BE2C (cell line): ENCODE data around the gene TRERF1.

Experiments used
- DNase-seq: peaks from one replicate; pipeline ENCODE4 v3.0.0-alpha.2; 2020
- H3K27me3 ChIP-seq: fragments of 250-450 bp; sonication (Bioruptor Pico); 2 replicates; pipeline ENCODE4 v1.5.1; 2020; ENCODE audit warnings: mild to moderate bottlenecking
- H3K36me3 ChIP-seq: fragments of 250-450 bp; sonication (Bioruptor Pico); 2 replicates; pipeline ENCODE4 v1.5.1; 2020; ENCODE audit warnings: mild to moderate bottlenecking
- H3K4me1 ChIP-seq: fragments of 250-450 bp; sonication (Bioruptor Pico); 2 replicates; pipeline ENCODE4 v1.5.1; 2020
- H3K4me3 ChIP-seq: 2 replicates; pipeline ENCODE4 v1.5.1; 2011; ENCODE audit warnings: low read depth, low read length
- H3K9me3 ChIP-seq: fragments of 250-450 bp; sonication (Bioruptor Pico); 2 replicates; pipeline ENCODE4 v1.5.1; 2020
- CTCF ChIP-seq: IDR thresholded peaks from 2 replicates; pipeline ENCODE4 v1.5.1; 2012; ENCODE audit warnings: mild to moderate bottlenecking, low read depth, low read length

The TRERF1 gene

GRCh38 chr6:42440027-42440426 is 11.7 kb downstream of the TRERF1 start:
- no peak for DNase-seq
- no peaks in the 10 kb centered on the region; the same call in 1 of the 2 replicates for H3K36me3 ChIP-seq
- H3K9me3 ChIP-seq, result no peaks in the 10 kb centered on the region
- H3K27me3 ChIP-seq, result no peaks in the 10 kb centered on the region
- no peak overlapping the region for H3K4me3 ChIP-seq
- H3K4me1 ChIP-seq, result peaks cover 13% of the 10 kb centered on the region
- TF ChIP-seq CTCF, result no peak

DNA sequence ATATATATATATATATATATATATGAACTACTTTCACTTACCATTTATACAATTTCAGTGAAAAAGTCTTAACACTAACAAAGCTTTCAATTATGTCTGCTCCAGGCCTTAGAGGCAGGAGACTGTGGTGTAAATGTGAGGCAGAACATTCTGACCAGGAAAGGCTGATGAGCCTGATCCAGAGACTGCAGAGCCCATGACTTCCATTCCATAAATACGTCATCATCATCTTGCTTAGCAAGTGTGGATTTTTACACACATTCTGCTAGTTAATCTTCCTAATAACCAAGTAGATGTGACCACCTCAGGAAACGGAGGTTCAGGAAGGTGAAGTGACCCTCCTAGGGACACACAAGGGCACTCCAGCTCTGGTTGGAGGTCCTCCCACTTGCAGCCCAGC is 14.9 kb downstream of the TRERF1 start:
- no peaks in the 10 kb centered on the region for H3K9me3 ChIP-seq
- H3K4me3 ChIP-seq, result no peak overlapping the region
- no peak for DNase-seq
- H3K27me3 ChIP-seq, result no peaks in the 10 kb centered on the region
- no peak for TF ChIP-seq CTCF
- peaks cover 11% of the 10 kb centered on the region for H3K4me1 ChIP-seq
- H3K36me3 ChIP-seq, result no peaks in the 10 kb centered on the region; the same call in none of the 2 replicates

DNA sequence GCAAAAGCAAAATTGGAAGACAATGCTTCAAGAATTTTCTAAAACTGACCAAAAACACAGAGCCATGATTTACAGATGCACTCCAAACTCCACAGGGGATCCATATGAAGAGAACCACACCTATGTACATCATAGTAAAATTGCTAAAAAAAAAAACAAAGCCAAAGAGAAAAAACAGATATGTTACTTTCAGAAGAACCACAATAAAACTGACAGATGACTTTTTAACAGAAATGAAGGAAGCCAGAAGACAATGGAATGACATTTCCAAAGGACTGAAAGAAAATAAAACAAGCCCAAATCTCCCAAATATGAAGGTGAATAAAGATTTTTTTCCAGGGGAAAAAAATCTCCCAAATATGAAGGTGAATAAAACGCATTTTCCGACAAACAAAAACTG is 17.5 kb downstream of the TRERF1 start:
- Histone ChIP-seq H3K4me1 (no peaks in the 10 kb centered on the region), H3K9me3 (no peaks in the 10 kb centered on the region), H3K4me3 (no peak overlapping the region), H3K27me3 (no peaks in the 10 kb centered on the region), H3K36me3 (no peaks in the 10 kb centered on the region; the same call in none of the 2 replicates)
- no peak for DNase-seq
- TF ChIP-seq CTCF, result no peak

DNA sequence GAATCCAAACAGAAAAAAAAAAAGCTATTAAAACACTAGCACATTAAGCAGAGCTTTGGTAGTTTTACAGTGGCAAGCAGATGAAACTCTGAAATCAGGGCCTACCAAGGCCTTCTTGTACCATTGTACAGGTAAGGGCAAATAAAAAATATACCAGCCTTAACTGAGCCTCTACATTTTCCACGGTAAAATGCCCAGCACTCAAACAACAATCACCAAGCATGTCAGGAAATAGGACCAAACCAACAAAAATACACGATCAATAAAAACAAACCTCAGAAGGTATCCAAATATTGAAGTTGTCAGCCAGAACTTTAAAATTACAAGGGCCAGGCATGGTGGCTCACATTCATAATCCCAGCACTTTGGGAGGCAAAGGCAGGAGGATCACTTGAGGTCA is 18.3 kb downstream of the TRERF1 start:
- no peak for TF ChIP-seq CTCF
- DNase-seq, result no peak
- H3K4me1 ChIP-seq, result peaks cover 4% of the 10 kb centered on the region; the same call in 1 of the 2 replicates
- H3K36me3 ChIP-seq, result no peaks in the 10 kb centered on the region; the same call in none of the 2 replicates
- H3K4me3 ChIP-seq, result no peak overlapping the region
- H3K27me3 ChIP-seq, result no peaks in the 10 kb centered on the region
- no peaks in the 10 kb centered on the region for H3K9me3 ChIP-seq

- no peak for TF ChIP-seq CTCF
- H3K4me1 ChIP-seq, result peaks cover 6% of the 10 kb centered on the region; the same call in 1 of the 2 replicates
- no peaks in the 10 kb centered on the region for H3K9me3 ChIP-seq
- H3K27me3 ChIP-seq, result no peaks in the 10 kb centered on the region
- no peak for DNase-seq
- H3K4me3 ChIP-seq, result no peak overlapping the region
- H3K36me3 ChIP-seq, result no peaks in the 10 kb centered on the region; the same call in none of the 2 replicates
Observed at GRCh38 chr6:42431877-42432276, 19.8 kb downstream of the TRERF1 start.

- H3K4me3 ChIP-seq, result no peak overlapping the region
Observed at GRCh38 chr6:42431356-42431755, 20.4 kb downstream of the TRERF1 start.

More at GRCh38 chr6:42431356-42431755, 20.4 kb downstream of the TRERF1 start:
- DNase-seq, result no peak
- Histone ChIP-seq H3K27me3 (no peaks in the 10 kb centered on the region), H3K4me1 (peaks cover 6% of the 10 kb centered on the region; the same call in 1 of the 2 replicates), H3K9me3 (no peaks in the 10 kb centered on the region), H3K36me3 (no peaks in the 10 kb centered on the region; the same call in none of the 2 replicates)
- no peak for TF ChIP-seq CTCF
